HL-60/S4 treated with phorbol 12-myristate 13-acetate at 8.2 ng/mL for 4 days and 3 days (cell line): ENCODE data around the gene RAD21L1.
"Not testable (repeated sequence)": the region's sequence is repeated elsewhere in the genome, so short reads cannot be mapped to it uniquely, and the experiment has no call there.

ENCODE experiments used
- in situ Hi-C: fragments of 300-500 bp; cut with MboI; formaldehyde crosslinking; loops from 2 replicates; pipeline ENCODE4 v1.15.0; 2022; ENCODE audit warnings: low sequenced_read_pairs

RAD21L1 gene

GRCh38 chr20:1199212-1199873 is 26.5 kb upstream of the RAD21L1 start:
- in situ Hi-C loops, result no loop called here

DNA sequence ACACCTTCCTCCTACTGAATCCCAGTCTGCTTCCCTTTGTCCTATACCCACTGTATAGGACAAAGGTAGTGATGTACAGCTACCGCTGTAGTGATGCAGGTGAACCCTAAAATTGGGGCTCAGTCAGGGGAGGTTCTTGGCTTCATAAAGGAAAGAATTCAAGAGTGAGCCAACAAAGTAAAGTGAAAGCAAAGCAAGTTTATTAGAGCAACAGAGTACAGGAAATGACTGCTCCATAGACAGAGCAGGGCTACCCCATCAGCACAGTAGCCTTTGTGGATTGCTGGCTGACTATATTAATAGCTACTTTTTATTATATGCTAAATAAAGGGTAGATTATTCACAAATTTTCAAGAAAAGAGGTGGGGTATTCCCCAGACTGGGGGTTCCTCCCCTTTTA is 25.9 kb upstream of the RAD21L1 start:
- in situ Hi-C loops, result no loop called here

DNA sequence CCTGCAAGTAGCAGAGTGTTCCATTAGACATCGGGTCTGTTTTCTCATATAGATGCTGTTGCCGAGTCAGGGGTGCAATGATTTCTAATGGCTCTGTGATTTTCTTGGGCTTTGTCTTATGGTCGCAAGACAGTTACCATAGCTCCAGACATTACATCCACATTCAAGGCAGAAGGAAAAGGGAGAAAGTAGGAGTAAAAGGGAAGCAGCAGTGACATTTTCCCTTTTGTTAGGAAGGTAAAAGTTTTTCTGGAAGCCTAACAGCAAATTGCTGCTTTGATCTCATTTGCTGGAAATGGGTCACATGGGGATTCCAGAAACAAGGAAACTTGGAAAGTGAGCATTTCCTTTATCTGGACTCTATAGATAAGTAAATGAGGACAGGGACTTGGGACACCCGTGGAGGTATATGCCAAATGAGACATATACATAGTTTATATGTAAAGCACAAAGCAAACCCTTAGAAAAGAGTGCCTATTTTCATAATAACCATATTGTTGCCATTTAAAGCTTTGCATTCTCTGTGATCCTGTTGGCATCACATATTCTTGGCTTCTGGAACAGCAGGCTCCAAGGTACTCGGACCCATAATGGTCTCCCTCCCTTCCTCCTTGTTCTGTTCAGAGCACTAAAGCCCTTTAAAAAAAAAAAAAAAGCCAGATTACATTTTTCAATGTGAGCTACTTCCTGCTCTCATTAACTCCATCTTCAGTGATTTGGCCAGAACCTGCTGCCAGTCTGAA is 22.9 kb upstream of the RAD21L1 start, which contains the start of gene C20orf202:
Gene C20orf202 (plus strand): TSS at position 693 of the 743 bp plus-strand sequence. CDS start 132 bp downstream, outside the sequence.
- in situ Hi-C loops, result no loop called here

DNA sequence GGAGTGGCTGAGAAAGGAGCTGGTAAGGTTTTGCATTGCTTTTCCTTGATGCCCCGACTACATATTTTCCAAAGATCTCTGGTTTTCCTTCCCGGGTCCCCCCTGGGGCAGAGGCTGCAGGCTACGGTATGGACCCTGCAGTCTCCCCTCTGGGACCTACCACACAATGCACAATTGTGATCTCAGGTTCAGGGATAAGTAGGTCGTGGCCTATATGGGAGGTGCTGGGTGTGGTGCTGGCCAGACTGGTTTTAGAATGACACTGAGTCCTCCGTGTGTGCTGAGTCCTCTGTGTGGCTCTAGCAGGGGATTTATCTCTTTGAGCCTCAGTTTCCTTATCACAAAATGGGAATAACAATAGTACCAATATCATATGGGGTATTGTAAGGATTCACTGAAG is 22.2 kb upstream of the RAD21L1 start:
- in situ Hi-C loops, result no loop called here

GRCh38 chr20:1204113-1204512 is 21.7 kb upstream of the RAD21L1 start:
- in situ Hi-C loops, result no loop called here

DNA sequence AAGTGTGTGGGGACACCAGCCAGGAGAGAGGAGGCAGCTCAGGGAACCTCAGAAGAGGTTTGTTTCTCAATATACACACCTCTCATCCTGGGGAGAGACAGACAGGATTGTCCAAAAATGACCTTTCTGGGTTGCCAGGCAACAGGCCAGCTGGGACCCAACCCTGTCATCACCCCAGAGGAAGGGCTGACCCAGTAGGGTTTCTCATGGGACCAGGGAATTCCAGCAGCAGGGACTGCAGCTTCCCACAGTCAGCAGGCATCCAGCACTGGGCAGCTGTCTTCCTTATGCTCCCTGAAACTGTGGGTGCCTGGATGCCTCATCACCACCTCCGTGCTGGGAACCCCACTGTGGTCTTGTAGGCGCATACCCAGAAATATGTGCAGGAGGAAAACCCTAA is 21.3 kb upstream of the RAD21L1 start:
- in situ Hi-C loops, result no loop called here

DNA sequence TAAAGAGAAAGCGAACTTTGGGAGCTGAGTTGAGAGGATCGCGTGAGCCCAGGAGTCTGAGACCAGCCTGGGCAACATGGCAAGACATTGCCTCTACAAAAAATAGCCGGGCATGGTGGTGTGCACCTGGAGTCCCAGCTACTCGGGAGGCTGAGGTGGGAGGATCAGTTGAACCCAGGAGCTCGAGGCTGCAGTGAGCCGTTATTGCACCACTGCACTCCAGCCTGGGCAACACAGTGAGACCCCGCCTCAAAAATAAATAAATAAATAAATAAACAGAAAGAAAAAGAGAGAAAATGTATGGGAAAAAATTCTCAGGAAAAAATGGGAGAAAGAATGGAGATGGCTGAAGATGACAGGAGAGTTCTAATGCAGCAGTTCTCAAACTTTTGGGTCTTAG is 20.0 kb upstream of the RAD21L1 start:
- in situ Hi-C loops, result no loop called here

DNA sequence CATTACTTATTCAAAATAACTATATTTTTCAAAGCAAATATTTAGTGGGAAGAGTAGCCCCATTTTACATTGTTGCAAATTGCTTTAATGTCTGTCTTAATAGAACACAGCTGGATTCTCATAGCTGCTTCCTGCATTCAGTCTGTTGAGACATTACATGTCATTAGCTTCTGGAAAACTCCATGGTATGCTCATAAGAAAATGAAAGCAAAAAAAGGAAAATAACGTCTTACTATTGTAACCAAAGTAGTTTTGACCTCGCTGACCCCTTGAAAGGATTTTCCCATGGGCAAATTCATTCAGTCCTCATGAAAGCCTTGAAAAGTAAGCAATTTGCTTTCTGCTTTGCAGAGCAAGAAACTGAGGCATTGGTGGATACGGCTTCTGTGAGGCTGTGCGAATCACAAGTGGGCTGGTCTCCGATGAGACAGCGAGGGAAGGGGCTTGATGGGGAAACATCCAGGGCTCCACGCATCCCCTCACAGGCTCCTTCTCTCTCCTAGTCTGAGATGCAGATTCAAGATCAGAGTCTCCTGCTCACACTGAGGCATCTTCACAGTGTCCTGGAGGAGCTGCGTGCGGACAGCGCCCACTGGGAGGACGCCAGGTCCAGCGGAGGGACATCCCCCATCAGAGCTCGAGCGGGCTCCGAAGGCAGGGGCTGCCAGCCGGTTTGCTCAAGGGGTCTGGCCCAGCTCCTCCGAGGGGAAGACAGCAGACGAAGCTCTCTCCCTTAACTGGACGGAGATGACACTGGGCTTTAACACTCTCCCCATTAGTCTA is 19.3 kb upstream of the RAD21L1 start:
- in situ Hi-C loops, result no loop called here

- in situ Hi-C loops, result no loop called here
These were observed 18.5 kb upstream of the RAD21L1 start for GRCh38 chr20:1207293-1207878.

GRCh38 chr20:1209447-1210387 is 16.1 kb upstream of the RAD21L1 start:
- in situ Hi-C loops, result no loop called here

GRCh38 chr20:1210501-1210900 is 15.3 kb upstream of the RAD21L1 start:
- in situ Hi-C loops, result no loop called here

DNA sequence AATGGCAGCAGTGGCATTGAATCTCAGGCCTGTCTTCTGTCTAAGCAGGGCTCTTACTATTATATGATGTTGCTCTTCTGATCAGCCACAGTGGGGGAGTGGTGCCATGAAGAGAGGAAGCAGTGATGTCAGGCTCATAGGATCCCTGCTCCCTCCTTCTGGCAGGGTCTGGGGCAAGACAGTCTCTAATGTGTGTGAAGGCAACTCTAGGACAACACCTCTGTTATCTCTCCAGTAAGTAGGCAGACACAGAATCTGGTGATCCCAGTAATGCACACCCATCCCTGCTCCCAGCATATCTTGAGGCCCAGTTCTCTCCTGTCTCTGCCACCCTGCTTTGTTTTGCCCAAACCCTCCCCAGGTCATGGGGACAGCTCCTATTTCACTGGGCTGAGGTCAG is 13.8 kb upstream of the RAD21L1 start:
- in situ Hi-C loops, result no loop called here

DNA sequence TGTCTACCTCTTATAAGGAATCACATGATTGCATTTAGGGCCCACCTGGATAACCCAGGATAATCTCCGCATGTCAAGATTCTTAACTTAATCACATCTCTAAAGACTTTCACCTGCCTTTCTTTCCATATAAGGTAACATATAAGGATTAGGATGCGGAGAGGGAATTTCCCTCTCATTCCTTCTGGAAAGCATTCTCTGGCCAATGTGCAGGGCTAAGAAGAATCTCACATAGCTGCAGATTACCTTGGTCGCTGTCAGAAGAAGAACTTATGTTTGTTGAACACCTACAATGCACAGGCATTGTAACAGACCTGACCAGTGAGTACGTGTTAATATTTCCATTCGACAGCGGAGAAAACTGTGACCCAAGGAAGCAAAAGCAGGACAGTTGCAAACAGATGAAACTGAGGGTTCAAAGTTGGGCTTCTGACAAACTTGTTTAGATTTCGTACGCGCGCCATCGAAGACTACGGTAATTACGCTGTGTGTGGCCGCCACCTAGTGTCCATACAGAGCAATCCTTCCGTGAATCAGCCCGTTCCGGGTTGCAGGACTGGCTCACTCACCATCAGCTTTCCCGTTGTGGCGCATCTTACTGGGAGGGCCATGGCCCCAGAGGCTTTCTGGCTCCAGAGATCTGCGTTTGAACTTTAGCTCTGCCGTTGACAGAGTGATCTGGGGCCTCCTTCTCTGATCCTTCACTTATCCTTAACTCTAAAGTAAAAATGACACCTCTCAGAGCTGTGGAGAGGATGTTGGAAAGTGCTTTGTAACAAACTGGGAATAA is 13.0 kb upstream of the RAD21L1 start:
- in situ Hi-C loops, result no loop called here

GRCh38 chr20:1214838-1215261 is 11.0 kb upstream of the RAD21L1 start:
- in situ Hi-C loops, result no loop called here

GRCh38 chr20:1215386-1216170 is 10.3 kb upstream of the RAD21L1 start:
- in situ Hi-C loops, result no loop called here

DNA sequence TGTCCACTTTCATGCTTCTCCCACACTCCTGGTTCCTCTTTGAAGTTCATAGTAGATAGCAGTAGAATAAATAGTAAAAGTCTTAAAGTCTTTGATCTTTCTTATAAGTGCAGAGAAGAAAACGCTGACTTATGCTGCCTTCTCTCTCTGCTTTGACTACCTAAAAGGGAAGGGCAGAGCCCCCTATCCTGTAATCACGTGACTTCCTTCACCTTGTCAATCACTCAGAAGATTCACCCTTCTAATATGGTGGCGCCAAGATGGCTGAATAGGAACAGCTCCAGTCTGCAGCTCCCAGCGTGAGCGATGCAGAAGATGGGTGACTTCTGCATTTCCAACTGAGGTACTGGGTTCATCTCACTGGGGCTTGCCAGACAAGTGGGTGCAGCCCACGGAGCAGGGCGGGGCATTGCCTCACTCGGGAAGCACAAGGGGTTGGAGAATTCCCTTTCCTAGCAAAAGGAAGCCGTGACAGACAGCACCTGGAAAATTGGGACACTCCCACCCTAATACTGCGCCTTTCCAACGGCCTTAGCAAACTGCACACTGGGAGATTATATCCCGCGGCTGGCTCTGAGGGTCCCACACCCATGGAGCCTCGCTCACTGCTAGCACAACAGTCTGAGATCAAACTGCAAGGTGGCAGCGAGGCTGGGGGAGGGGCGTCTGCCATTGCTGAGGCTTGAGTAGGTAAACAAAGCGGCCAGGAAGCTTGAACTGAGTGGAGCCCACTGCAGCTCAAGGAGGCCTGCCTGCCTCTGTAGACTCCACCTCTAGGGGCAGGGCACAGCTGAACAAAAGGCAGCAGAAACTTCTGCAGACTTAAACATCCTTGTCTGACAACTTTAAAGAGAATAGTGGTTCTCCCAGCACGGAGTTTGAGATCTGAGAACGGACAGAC is 9.1 kb upstream of the RAD21L1 start:
- in situ Hi-C loops, result not testable (repeated sequence)

DNA sequence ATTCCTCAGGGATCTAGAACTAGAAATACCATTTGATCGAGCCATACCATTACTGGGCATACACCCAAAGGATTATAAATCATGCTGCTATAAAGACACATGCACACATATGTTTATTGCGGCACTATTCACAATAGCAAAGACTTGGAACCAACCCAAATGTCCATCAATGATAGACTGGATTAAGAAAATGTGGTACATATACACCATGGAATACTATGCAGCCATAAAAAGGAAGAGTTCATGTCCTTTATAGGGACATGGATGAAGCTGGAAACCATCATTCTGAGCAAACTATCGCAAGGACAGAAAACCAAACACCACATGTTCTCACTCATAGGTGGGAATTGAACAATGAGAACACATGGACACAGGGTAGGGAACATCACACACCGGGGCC is 3.1 kb upstream of the RAD21L1 start:
- in situ Hi-C loops, result not testable (repeated sequence)
